ENCODE data around the gene PRKAR2A.

The PRKAR2A gene

DNA sequence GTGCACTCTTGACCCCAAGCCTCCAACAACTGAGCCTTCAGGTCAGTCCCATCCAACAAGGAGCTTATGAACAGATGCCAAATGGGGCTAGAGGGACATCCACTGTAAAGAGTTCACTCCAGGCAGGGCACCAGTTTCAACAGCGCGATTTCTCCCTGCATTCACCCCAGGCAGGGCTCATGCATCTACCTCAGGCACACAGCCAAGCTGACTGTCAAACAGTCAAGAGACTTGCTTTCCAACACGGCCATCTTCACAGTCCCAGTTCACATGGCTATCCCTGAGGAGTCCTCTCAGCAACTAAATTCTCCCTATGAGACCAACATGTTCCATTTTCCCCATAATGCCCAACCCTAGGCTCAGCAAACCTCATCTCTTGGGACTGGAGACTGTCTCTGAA is 33.3 kb upstream of the PRKAR2A start:
- TF ChIP-seq, protein P1, sequence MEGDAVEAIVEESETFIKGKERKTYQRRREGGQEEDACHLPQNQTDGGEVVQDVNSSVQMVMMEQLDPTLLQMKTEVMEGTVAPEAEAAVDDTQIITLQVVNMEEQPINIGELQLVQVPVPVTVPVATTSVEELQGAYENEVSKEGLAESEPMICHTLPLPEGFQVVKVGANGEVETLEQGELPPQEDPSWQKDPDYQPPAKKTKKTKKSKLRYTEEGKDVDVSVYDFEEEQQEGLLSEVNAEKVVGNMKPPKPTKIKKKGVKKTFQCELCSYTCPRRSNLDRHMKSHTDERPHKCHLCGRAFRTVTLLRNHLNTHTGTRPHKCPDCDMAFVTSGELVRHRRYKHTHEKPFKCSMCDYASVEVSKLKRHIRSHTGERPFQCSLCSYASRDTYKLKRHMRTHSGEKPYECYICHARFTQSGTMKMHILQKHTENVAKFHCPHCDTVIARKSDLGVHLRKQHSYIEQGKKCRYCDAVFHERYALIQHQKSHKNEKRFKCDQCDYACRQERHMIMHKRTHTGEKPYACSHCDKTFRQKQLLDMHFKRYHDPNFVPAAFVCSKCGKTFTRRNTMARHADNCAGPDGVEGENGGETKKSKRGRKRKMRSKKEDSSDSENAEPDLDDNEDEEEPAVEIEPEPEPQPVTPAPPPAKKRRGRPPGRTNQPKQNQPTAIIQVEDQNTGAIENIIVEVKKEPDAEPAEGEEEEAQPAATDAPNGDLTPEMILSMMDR (IDR thresholded peaks at IDR 0.05; ENCODE audit: control insufficient read depth, insufficient read depth, low read depth, low read length, missing control alignments): no peak
- no peak for DNase-seq (ENCODE audit: low read depth)
- H3K4me3 ChIP-seq (ENCODE audit: control insufficient read depth, low read depth, low read length): no peak overlapping the region

DNA sequence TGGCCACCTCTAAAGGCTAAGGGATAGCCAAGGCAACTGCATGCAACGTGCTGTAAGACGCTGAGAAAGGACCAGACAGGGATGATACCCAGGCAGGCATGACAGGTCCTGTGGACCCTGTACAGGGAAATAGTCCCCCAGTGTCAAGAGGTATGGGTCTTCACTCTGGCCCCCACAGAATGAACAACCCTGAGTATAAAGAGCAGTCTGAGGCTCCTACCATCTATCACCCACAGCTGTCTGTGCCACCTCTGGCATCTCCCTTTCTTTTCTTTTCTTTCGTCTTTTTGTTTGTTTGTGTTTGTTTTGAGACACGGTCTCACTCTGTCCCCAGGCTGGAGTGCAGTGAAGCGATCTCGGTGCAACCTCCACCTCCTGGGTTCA is 32.3 kb upstream of the PRKAR2A start:
- no peak for DNase-seq (ENCODE audit: low read depth)
- H3K4me3 ChIP-seq (ENCODE audit: control insufficient read depth, low read depth, low read length): no peak overlapping the region
- TF ChIP-seq, protein P1 (IDR thresholded peaks at IDR 0.05; ENCODE audit: control insufficient read depth, insufficient read depth, low read depth, low read length, missing control alignments): no peak

DNA sequence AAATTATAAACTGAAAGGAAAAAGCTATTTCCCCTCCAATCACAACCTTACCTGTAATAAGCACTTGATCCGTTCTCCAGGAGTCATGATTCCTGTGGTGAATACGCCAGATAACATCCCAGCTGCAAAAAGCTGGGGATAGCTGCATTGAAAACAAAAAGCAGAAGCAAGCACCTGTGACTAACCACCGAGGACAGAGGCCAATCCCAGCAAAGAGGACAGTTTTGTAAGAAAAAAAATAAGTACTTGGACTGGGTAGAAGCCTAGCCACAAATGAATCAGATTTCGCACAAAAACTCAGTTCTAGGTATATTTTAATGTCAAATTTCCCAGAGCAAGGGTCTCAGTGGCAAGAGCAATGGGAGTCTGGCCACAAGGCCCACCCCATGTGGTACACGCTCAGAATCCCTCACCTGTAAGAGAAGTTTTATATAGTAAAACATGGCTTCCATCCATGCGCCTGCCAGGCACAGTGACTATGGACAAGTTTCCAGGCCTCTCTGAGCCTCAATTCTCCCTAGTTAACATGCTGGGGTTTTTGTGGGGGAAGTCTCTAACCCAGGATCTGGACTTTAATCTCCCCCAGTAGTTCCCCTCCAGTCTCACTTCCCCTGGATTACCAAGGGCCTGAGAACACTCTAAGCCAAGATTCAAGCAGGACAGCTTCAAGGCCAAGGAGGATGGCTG is 31.8 kb upstream of the PRKAR2A start:
- H3K4me3 ChIP-seq (ENCODE audit: control insufficient read depth, low read depth, low read length): no peak overlapping the region
- DNase-seq (ENCODE audit: low read depth): no peak
- TF ChIP-seq, protein P1 (IDR thresholded peaks at IDR 0.05; ENCODE audit: control insufficient read depth, insufficient read depth, low read depth, low read length, missing control alignments): no peak

DNA sequence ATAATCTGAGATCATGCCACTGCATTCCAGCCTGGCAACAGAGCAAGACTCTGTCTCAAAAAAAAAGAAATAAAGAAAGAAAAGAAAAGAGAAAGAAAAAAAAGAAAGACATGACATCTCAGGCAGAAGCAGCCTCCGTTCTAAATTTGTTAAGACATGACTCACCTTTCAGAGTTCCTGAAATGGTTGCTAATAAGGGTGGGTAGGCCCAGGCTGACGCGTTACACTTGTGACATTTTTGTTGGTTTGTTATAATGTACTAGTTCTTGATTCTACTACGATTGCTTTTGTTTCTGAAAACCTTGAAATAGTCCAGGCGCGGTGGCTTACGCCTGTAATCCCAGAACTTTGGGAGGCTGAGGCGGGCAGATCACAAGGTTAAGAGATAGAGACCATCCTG is 30.0 kb upstream of the PRKAR2A start:
- no peak overlapping the region for H3K4me3 ChIP-seq (ENCODE audit: control insufficient read depth, low read depth, low read length)
- TF ChIP-seq, protein P1 (IDR thresholded peaks at IDR 0.05; ENCODE audit: control insufficient read depth, insufficient read depth, low read depth, low read length, missing control alignments): no peak

DNA sequence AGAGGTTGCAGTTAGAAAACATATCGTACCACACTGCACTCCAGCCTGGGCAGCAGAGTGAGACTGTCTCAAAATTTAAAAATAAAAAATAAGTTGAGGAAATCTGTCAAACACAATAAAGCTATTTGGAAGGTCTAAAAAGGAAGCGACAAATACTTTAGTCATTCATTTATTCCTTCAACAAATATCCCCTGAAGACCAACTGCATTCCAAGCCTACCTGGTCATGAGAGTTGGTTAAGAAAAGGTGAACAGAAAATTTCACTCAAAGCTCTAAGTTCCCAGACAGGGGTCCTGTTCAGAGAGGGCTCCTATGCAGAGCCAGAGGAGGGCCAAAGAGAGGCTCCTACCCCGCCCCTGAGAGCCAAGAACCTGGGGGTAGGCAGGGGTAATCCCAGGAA is 15.4 kb upstream of the PRKAR2A start:
- H3K4me3 ChIP-seq (ENCODE audit: control insufficient read depth, low read depth, low read length): no peak overlapping the region
- DNase-seq (ENCODE audit: low read depth): no peak
- TF ChIP-seq, protein P1 (IDR thresholded peaks at IDR 0.05; ENCODE audit: control insufficient read depth, insufficient read depth, low read depth, low read length, missing control alignments): no peak

More for the DNA sequence above, 30.0 kb upstream of the PRKAR2A start:
- no peak for DNase-seq (ENCODE audit: low read depth)

DNA sequence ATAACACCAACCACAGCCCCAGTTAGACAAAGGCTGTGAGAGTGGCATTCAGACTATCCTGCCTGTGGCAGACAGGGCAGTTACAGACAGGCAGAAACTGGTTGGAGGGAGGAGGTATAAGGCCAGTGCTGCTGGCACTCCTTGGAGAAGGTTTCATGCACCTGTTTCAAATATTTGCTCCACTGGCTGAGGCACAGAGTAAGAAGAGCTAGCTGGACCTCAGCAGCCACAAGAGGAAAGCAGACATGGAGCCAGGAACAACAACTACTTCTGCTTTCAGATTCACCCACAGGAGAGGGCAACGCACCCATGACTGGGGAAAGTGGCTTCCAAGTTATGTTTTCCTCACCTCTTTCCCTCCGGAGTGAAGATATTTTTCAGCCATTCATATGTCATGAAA is 11.5 kb upstream of the PRKAR2A start:
- TF ChIP-seq, protein P1 (IDR thresholded peaks at IDR 0.05; ENCODE audit: control insufficient read depth, insufficient read depth, low read depth, low read length, missing control alignments): no peak
- no peak for DNase-seq (ENCODE audit: low read depth)
- H3K4me3 ChIP-seq (ENCODE audit: control insufficient read depth, low read depth, low read length): no peak overlapping the region
